Islet of Langerhans (tissue), 1 donor: ENCODE data around the gene PDZD7.

ENCODE experiments used
- FAIRE-seq: peaks from one replicate; lab custom pipeline; 2011; peaks lifted over from hg19 to GRCh38; lab: Jason Lieb, UNC

Gene PDZD7

GRCh38 chr10:101060951-101061623 is 30.2 kb upstream of the PDZD7 start:
- FAIRE-seq: no peak

DNA sequence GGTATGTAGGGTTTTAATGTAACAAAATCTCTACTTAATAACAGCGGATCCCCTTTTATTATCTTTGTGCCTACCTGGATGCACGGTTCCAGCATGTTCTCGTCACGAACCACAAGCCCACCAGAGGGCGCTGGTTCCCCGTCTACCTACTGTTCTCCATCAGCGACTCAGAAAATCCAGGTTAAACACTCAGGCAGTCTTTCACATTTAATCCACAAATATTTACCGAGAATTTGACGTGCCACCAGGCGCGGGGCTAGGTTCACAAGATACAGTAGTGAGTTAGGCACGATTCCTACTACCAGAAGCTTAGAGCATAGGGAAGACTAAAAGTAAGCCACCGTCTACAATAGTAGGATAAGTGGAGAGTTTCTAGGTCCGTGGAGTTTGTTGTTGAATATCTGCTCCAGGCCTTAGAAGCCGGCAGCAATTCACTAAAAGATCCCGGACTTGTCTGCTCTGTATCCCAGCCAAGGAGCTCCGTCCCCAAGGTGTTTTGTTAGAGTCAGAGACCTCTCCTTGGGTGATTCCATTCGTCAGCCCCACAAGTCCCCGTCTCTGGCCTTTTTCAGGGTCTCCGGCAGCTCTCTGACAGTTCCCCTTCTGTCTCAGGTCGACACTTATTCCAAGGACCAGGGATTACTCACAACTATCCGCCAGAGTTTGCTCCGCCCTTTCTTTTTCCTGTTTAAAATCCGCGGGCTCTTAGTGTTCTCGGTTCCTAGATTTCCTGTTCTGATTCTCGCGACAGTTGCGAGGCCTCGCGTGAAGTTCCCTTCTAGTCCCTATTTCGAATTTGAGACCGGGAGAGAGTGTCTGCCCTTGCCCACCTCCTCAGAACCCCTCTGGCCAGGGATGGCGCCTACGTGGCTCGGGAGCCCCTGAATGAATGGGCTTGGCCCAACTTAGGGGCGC is 29.4 kb upstream of the PDZD7 start:
- no peak for FAIRE-seq

GRCh38 chr10:101056365-101057151 is 25.6 kb upstream of the PDZD7 start:
- no peak for FAIRE-seq

- FAIRE-seq: no peak
Observed at GRCh38 chr10:101055411-101055810, 24.5 kb upstream of the PDZD7 start.

DNA sequence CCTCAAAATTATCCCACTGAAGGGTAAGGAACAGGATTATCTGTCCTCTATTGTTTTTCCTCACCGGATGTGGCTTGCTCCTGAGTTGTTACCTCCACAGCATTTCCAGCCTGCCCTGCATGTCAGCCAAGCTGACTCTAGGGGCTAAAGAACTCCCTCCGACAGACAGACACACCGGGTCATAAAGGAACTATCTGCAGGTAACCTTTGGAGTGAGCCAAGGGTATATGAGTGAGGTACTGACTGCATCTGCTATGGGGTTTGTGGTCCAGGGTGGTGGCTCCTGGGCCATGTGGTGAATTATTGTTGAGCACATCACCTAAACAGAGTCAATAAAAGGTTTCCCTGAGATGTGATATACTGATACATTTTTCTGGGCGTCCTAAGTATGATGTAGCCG is 23.9 kb upstream of the PDZD7 start:
- FAIRE-seq: no peak

DNA sequence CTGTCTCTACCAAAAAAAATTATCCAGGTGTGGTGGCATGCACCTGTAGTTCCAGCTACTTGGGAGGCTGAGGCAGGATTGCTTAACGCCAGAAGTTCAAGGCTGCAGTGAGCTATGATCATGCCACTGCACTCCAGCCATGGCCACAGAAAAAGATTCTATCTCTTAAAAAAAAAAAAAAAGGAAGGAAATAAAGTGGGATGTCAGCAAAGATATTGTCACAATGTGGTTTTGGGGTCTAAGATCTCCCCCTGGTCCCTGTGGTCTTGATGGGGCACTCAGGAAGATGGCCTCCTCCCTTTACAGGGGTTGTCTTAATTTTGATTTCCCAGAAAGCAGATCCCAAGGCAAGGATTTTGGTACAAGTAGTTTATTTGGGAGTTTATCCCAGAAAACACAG is 23.4 kb upstream of the PDZD7 start:
- no peak for FAIRE-seq

- no peak for FAIRE-seq
Observed at GRCh38 chr10:101053516-101053915, 22.6 kb upstream of the PDZD7 start.

DNA sequence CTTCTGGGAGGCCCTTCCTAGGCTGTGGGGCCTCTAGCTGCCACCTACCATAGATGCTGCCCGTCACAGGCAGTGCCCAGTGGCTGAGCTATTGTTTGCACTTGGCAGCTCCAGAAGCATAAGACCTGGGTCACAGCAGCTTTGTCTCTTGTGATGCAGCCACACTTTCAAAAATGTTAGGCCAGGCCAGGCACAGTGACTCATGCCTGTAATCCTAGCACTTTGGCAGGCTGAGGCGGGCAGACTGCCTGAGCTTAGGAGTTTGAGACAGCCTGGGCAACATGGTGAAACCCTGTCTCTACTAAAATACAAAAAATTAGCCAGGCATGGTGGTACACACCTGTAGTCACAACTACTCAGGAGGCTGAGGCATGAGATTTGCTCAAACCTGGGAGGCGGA is 21.4 kb upstream of the PDZD7 start:
- no peak for FAIRE-seq

- FAIRE-seq: no peak
Observed at GRCh38 chr10:101050208-101051069, 19.5 kb upstream of the PDZD7 start.

DNA sequence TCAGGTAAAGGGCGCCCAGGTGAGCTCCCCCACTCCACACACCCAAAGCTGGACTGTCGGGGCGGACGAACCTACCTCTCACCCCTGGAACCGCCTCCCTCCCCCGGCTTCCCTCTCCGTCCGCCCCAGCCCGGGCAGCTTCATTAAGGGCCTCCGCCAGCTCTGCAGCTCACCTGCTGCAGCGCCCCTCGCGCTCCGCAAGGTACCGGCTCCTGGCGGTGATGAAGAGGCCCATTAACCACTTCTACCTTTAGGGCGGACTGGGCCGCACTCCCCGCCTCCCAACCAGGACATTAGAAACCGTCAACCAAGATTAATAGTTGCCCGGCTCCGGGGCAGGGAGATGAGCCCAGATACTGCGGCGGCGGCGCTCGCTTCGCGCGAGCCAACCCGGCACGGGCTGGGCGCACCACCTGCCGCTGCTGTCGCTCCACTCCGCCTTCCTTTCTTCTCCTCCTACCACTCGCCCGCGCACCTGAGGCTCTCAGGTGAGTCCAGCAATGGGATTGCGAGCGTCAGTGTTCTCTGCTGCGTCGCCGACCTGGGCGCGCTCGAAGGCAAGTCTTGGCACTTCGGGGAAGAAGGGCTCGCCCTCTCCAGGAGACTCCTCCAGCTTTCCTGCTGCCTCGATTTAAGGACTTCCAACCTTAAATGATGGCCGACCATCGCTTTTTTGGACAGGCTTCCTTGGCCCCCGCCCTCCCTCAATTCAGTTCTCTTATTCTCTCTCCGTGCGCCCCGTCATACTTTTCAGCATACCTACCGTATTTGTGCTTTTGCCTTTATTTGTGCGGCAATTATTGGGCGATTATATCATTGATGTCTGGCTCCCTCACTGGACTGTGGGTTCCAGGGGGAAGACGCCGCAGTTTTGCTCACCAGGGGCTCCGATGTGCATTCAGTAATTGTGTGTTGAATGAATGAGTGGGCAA is 17.3 kb upstream of the PDZD7 start:
- FAIRE-seq: no peak

GRCh38 chr10:101047268-101047667 is 16.3 kb upstream of the PDZD7 start:
- FAIRE-seq: no peak

- no peak for FAIRE-seq
Observed at GRCh38 chr10:101046332-101047238, 15.7 kb upstream of the PDZD7 start.

GRCh38 chr10:101044117-101044516 is 13.2 kb upstream of the PDZD7 start:
- no peak for FAIRE-seq

GRCh38 chr10:101043363-101043707 is 12.4 kb upstream of the PDZD7 start:
- no peak for FAIRE-seq

DNA sequence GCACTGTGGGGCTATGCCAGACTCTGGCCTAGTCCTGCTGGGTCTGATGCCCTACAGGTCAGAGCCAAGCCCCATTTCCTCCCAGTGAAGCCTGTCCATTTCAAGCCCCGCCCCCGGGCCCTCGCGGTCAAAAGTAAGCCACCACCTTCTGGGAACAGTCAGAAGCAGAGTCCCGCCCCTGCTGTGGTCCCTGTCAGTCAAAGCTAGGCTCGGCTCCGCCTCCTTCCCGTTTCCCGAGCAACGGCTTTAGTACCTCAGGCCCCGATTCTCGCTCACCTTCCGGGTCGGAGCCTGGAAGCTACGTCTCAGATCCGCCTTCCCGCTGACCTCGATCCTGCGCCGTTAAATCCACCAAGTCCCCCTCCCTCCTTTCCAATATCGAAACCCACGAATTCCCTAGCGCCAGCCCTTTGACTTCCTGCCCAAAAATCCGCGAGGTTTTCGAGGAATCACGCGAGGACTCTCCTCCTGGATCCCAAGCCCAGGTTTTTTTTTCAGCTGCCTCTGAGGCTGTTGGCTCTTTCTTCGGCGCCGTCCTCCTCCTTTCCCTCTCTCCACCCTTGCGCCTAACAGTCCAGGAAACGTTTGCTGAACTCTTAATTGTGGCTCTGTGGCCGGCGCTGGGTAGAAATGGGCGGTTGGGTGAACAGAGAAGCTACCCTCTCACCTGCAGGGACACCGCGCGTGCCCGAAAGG is 11.9 kb upstream of the PDZD7 start:
- FAIRE-seq: peak; percentile 21

DNA sequence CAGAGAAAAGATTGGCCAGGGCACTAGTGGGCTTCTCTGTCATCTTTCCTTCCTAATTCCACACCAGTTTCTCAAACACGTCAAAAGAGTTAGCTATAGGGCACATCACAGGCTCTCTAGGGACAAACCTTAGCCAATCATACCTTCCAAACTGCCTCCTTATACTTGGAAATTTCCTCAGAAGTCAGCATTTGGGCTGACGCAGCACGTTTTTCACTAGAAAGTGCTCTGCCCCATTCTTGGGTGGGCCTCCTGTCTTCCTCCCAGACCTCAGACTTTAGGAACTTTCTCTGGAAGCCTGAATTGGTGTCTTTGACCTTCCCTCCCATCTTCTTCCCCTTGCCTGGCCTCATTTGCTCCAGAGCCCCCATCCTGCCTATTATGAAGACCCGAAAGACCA is 11.2 kb upstream of the PDZD7 start:
- no peak for FAIRE-seq

DNA sequence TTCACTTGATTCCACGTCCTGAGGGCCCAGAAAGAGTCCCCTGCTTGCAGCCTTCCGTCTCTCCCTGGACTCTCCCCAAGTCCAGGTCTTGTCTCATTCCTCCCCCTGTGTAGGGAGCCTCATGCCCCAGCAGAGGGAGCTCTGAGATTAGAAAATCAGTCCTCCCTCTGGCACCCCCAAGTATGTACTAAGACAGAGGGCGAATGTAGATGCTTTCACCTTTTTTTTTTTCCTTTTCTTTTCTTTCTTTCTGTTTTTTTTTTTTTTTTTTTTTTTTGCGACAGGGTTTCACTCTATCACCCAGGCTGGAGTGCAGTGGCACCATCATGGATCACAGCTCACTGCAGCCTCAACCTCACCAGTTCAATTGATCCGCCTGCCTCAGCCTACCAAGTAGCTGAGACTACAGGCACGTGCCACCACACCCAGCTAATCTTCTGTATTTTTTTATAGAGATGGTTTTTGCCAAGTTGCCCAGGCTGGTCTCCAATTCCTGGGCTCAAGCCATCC is 10.4 kb upstream of the PDZD7 start:
- FAIRE-seq: no peak

DNA sequence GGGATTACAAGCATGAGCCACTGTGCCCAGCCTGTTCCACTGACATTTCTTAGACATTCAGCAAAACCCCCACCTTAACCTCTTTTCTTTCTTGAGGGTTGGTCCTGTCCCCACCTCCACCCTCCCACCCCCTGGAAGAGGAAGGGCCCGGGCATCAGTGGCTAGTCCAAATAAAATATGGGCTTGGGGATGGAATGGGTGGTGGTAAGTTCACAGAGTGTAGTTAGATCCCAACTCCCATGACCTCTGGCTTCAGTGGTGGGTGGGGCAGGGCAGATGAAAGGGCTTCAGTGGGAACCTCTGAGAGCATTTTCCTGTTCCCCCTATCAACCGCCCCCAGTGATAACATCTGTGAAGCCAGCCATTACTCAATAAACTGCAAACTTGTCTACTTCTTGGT is 9.9 kb upstream of the PDZD7 start:
- FAIRE-seq: no peak

GRCh38 chr10:101040061-101040460 is 9.1 kb upstream of the PDZD7 start:
- no peak for FAIRE-seq
